GM12875 (cell line): ENCODE results near the gene NPTX2.

Experiments
- H3K4me3 ChIP-seq: one replicate; pipeline ENCODE4 v1.5.1; 2011; ENCODE audit warnings: low read depth, low read length, control low read depth
- TF ChIP-seq, protein P1 (sequence below): IDR thresholded peaks from 2 replicates; pipeline ENCODE4 v1.5.1; 2011; ENCODE audit warnings: low read depth, mild to moderate bottlenecking, control low read depth, inconsistent platforms, low read length, moderate library complexity, borderline replicate concordance; ENCODE audit not compliant: insufficient read depth

The NPTX2 gene

DNA sequence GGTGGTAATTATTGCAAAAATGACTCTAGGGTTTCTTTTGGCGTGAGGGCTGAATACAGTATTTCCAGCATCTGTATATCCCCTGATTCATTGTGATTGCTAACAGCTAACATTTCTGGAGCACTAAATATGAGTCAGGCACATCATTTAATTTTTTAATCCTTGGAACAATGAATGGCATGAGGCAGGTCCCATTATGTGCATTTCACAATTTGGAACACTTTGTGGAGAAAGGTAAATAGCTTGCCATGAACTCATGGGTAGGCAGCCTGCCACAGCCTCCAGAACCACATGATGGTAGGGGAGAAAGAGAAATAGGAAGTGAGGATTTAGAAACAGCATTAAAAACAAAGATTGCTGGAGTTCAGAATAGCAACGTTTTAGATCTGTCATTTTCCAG is 1.7 kb downstream of the NPTX2 start:
- TF ChIP-seq, protein P1, sequence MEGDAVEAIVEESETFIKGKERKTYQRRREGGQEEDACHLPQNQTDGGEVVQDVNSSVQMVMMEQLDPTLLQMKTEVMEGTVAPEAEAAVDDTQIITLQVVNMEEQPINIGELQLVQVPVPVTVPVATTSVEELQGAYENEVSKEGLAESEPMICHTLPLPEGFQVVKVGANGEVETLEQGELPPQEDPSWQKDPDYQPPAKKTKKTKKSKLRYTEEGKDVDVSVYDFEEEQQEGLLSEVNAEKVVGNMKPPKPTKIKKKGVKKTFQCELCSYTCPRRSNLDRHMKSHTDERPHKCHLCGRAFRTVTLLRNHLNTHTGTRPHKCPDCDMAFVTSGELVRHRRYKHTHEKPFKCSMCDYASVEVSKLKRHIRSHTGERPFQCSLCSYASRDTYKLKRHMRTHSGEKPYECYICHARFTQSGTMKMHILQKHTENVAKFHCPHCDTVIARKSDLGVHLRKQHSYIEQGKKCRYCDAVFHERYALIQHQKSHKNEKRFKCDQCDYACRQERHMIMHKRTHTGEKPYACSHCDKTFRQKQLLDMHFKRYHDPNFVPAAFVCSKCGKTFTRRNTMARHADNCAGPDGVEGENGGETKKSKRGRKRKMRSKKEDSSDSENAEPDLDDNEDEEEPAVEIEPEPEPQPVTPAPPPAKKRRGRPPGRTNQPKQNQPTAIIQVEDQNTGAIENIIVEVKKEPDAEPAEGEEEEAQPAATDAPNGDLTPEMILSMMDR: no peak
- no peak overlapping the region for H3K4me3 ChIP-seq

DNA sequence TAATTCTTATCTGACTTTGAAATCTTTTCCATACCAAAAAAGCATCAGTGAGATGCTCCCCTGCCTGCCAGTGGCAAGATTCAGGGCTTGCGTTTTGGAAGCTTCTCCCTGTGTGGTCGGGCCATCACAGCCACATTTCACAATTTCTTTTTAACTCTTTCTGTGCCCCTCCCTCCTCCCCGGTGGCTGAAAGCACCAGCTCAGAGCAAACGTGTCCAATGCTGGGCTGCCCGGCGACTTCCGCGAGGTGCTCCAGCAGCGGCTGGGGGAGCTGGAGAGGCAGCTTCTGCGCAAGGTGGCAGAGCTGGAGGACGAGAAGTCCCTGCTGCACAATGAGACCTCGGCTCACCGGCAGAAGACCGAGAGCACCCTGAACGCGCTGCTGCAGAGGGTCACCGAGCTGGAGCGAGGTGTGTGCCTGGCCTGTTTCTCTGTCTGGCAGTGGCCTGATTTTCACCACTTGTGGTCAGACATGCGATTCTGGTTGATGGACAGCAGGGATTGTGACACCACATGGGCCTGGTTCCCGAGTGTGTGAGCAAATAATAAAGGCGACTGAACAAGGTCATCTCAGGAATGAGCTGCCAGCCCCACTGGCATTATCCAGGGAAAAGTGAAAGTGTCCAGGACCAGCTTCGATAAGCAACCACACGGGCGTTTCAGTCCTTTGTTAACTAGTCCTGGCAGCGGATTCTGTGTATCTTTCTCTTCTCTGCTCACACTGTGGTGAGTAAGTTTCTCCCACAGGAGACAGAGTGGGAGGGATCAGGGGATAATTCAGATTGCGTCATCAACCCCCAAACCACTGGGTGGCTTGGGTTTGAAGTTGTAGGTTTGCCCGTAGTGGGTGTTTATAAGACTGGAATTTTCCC is 2.6 kb downstream of the NPTX2 start:
- TF ChIP-seq, protein P1: no peak
- H3K4me3 ChIP-seq: no peak overlapping the region

DNA sequence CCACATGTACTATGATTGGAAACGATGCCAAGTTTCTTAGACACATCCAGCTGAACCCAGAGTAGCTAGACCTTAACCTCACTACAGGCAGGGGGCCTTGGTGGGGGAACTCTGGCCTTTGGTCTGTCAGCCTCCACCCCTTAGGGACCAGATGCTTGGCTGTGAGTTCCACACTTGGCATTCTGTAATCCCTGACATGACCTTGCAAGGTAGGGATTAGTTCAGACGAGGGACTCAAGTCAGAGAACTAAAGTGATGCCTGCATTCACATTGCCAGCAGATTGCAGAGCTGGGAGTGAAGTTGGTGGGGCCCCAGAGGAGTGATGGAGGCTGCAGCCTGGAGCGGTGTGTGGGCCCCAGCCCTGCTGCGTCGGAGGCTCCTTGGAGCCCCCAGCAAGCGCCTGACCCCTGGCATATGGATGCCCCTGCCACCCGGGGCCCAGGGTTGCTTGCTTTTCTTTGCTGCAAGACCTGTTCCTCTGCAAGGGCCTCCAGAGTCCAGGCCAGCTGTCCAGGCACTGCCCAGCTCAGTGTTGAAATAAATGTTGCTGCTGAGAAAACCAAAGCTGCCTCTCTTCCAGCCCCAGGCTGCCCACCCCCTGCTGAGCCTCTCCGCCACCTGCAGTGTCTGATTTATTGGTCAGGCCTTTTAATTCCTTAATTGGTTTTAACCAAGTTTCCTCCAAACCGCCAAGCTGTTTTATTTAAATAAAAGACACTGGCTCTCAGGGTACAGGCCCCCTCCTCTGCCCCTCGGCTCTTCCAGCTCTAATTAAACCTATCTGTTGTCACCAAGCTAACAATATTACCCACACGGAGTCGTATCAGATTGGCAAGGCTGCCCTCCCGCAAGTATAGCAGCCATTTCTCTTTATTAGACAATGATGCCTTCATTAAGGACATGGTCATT is 4.7 kb downstream of the NPTX2 start:
- no peak overlapping the region for H3K4me3 ChIP-seq
- TF ChIP-seq, protein P1: no peak

GRCh38 chr7:98622926-98623325 is 5.8 kb downstream of the NPTX2 start:
- no peak overlapping the region for H3K4me3 ChIP-seq
- TF ChIP-seq, protein P1: no peak

- TF ChIP-seq, protein P1: no peak
- no peak overlapping the region for H3K4me3 ChIP-seq
Measured at GRCh38 chr7:98624846-98625420, 7.8 kb downstream of the NPTX2 start.

DNA sequence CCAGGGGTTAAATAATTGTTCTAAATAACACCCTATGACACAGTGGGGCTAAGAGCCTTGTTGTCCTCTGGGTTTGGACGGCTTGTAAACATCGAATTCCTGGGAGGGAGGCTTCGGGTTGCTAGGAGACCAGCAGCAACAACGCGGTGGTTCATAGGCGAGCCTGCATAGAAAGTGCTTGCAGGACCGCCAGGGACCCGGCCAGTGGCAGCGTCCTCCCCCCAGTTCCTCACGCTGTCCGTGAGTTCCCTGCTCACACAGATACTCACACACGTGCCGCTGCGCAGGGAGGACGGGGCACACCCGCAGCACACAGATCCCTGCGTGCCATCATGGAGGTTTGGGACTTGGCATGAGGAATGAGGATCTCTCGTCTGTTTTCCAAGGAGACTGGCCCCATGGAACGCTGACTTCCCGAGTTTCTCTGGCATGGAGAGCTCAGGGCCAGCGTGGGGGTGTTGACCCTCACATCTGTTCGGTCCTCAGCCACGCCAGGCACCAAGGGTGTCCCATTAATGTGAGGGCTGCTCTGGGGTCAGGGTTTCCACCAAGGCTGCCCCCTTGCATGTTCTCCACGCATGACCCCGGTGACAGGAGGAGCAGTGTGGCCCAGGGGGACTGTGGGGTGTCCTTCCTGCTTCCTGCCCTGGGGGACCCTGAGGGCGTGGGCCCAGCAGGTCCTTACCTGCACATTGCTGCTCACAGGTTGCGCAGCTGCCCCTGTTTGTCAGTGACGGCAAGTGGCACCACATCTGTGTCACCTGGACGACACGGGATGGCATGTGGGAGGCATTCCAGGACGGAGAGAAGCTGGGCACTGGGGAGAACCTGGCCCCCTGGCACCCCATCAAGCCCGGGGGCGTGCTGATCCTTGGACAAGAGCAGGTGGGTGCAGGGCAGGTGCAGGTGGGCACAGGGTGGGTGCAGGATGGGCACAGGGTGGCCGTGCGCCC is 9.7 kb downstream of the NPTX2 start:
- TF ChIP-seq, protein P1: no peak

More for the DNA sequence above, 9.7 kb downstream of the NPTX2 start:
- no peak overlapping the region for H3K4me3 ChIP-seq
